IPS DF 4.7 (cell line): Measurements from ENCODE around the gene FASTKD1.

Source experiments
- DNase-seq: peaks from one replicate; pipeline ENCODE4 v3.0.0-alpha.2; 2013; ENCODE audit warnings: low spot score; ENCODE audit errors: extremely low read depth

FASTKD1 gene

DNA sequence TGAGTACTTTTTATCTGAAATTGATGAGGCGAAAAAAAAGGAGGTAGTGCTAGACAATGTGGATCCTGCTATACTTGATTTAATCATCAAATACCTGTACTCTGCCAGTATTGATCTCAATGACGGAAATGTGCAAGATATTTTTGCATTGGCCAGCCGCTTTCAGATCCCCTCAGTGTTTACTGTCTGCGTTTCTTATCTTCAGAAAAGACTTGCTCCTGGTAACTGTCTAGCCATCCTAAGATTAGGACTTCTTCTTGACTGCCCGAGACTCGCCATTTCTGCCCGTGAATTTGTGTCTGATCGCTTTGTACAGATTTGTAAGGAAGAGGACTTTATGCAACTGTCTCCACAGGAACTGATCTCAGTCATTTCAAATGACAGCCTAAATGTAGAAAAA lies 63.7 kb downstream of the FASTKD1 start:
- DNase-seq = no peak

DNA sequence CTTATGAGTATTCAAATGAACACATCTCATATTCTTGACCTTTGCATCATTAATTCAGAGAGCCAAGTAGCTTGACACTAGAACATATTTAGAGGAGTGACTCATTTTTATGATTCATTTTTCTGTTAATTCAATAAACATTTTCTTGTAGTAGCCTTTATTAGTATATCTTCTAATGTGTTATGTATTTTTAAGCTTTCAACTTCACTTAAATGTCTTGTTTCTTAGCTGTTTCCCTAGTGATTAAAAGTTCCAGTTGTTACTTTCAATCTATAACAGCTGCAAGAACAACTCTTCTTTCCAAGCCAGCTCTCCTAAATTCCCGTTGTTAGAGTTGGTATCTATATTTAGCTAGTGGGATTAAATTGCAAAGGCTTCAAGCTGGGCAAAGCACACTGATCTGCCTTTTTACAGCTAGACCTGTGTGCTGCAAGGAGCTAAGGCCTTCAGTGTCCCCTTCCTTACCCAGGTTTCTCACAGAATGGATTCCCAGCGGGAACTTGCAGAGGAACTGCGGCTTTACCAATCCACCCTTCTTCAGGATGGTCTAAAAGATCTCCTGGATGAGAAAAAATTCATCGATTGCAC lies 64.3 kb downstream of the FASTKD1 start, which contains the start of gene KLHL41:
TSS of gene KLHL41 (plus strand) at position 405 of the 588 bp plus-strand sequence. CDS start at position 482, 77 bp downstream.
- no peak for DNase-seq

DNA sequence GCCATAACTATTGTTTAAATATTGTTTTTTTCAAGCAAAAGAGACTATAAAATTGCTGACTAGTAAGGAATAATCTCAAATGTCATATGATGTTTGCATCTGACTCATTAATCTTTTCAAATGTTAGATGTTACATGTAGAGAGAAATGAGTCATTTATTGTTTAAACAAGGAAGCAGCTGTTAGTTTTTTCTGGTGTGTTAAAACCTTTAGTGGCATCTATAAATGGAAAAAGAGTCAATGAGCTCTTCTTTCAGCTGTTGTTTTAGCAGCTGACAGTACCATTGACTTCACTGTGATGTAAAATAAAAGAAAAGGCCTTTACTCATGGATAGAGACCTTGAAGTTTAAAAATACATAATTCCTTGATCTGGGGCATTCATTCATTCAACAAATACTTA lies 66.0 kb downstream of the FASTKD1 start:
- no peak for DNase-seq

DNA sequence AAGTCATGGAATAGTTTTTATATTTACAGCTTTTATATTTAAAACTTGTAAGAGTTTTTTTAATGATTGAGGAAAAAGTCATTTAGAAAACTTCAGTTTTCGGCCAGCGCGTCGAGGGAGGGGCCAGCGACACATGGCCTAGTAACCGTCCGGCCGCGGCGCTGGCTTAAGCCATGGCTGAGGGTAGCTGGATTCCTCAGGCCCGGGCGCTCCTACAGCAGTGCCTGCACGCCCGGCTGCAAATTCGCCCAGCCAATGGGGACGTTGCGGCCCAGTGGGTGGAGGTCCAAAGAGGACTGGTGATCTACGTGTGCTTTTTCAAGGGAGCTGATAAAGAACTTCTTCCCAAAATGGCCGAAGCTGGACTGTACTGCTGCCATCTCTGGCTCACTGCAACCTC lies 69.0 kb downstream of the FASTKD1 start:
- no peak for DNase-seq

DNA sequence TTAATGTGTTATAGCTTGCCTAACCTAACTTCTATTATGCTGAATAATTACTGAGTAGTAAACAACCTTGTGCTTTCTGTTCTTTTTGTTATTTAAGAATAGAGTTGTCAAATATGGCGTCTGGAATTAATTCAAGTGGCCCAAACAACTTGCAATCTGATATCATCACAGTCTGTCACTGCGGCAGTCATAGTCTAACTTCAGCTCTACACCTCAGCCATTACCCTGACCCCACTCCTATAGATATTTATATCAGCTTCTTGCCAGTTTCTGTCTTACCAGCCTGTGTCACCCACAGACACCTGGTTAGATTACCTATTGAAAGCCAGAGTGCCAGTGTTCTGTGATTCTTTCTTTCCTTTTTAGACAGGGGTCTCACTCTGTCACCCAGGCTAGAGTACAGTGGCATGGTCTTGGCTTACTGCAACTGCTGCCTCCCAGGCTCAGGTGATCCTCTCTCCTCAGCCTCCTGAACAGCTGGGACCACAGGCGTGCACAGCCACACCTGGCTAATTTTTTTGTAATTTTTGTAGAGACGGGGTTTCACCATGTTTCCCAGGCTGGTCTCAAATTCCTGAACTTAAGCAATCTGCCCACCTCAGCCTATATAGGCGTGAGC lies 78.2 kb downstream of the FASTKD1 start:
- DNase-seq = no peak

DNA sequence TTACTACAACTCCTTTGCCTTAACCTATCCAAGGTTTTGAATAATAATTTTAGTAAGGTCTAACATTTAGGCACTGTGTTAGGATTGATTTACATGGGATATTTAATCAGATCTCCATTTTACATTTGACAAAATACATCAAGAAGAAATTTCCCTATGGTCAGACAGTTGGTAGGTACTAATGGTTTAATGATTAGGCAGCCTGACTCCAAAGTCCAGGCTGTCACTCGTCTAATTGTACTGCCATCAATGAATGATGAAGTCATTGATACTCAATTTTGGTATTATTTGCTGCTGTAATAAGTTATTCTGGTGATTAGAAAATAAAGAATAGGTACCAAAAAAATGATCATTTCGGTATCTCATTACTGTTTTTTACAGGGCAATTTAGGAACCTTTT lies 80.3 kb downstream of the FASTKD1 start:
- DNase-seq = no peak

DNA sequence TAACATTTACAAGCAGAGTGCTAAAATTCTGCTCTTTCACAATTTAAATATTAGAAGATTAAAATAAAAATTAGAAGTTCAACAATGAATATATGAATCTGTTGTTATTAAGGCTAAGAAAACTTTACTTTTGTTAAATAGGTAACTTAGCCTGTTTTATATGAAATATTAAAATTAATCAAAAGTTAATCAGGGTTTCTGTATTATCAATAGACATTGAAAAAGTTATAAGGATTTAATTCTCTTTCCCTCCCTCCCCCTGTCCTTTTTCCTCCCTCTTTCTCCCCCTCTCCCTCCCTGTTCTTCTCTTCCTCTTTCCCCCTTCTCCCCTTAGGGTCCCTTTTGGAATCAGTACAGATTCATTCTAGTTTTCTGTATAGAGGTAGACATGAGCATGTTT lies 82.3 kb downstream of the FASTKD1 start:
- DNase-seq = no peak

DNA sequence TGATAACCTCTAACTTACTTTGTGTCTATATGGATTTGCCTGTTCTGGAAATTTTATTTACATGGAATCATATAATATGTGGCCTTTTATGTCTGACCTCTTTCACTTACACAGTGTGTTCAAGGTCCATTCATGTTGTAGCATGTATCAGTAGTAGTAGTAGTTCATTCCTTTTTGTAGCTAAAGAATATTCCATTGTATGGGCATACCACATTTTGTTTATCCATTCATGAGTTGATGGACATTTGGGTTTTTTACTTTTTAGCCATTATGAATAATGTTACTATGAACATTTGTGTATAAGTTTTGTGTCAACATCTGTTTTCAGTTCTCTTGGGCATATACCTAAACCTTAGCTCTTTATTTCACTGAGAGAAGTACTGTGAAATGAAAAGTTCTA lies 82.8 kb downstream of the FASTKD1 start:
- DNase-seq = no peak

GRCh38 chr2:169486487-169486886 lies 87.2 kb downstream of the FASTKD1 start:
- DNase-seq = no peak

GRCh38 chr2:169485650-169486138 lies 88.0 kb downstream of the FASTKD1 start:
- DNase-seq = no peak

GRCh38 chr2:169480079-169480465 lies 93.6 kb downstream of the FASTKD1 start:
- no peak for DNase-seq
